CD4-positive, alpha-beta memory T cell (primary cell): ENCODE results near the gene DSN1. TPM values are rescaled to one million over a fixed set of nuclear protein-coding genes. Genes with fewer than 3 reads are reported as not detected.
A peak's percentile ranks its signal among the peaks of the same experiment; 100 is the strongest.

Experiments used
- CTCF ChIA-PET: fragments of 350-600 bp; sonication (Branson Sonifier 250); formaldehyde crosslinking; loops from one replicate; lab custom pipeline; 2021; ENCODE audit warnings: inconsistent platforms; ENCODE audit not compliant: partially characterized antibody; lab: Charles Lee
- POLR2A ChIA-PET: fragments of 350-600 bp; sonication (Branson Sonifier 250); formaldehyde crosslinking; loops from one replicate; lab custom pipeline; 2021; ENCODE audit not compliant: partially characterized antibody; lab: Charles Lee
- DNase-seq, 5 donors: peaks; one replicate each; pipeline versions ENCODE4 v3.0.0 to v3.0.0-alpha.2; 2020 to 2022; ENCODE audit warnings: mixed read lengths in 1 of 5
- H3K27ac ChIP-seq: one replicate; pipeline ENCODE4 v1.7.0; 2013; ENCODE audit warnings: low read depth, low read length
- H3K27me3 ChIP-seq: 2 replicates; pipeline ENCODE4 v1.7.0; 2013; ENCODE audit warnings: mild to moderate bottlenecking, low read length, moderate library complexity; ENCODE audit not compliant: insufficient read depth
- H3K36me3 ChIP-seq: 2 replicates; pipeline ENCODE4 v1.7.0; 2013; ENCODE audit warnings: mild to moderate bottlenecking, low read length, moderate library complexity; ENCODE audit not compliant: insufficient read depth
- H3K4me1 ChIP-seq: 2 replicates; pipeline ENCODE4 v1.7.0; 2013; ENCODE audit warnings: mild to moderate bottlenecking, low read length, moderate library complexity; ENCODE audit not compliant: insufficient read depth
- H3K4me3 ChIP-seq, 2 donors: one replicate each; pipeline ENCODE4 v1.7.0; 2013; ENCODE audit warnings: low read length in 2 of 2, mild to moderate bottlenecking in 1 of 2
- H3K9me3 ChIP-seq, 2 donors: one replicate each; pipeline ENCODE4 v1.7.0; 2013; ENCODE audit warnings: low read length in 2 of 2, control low read depth in 1 of 2; ENCODE audit not compliant: control insufficient read depth in 1 of 2
- H3K27ac Mint-ChIP-seq, 7 donors: one replicate each; pipeline ENCODE4 v1.8.0; 2020 to 2021; ENCODE audit warnings: mixed read lengths in 7 of 7, mild to moderate bottlenecking in 6 of 7, inconsistent platforms in 3 of 7, moderate library complexity in 3 of 7
- H3K27me3 Mint-ChIP-seq, 2 donors: one replicate each; pipeline ENCODE4 v1.8.0; 2020 to 2021; ENCODE audit warnings: mixed read lengths in 2 of 2
- H3K36me3 Mint-ChIP-seq, 2 donors: one replicate each; pipeline ENCODE4 v1.8.0; 2020 to 2021; ENCODE audit warnings: mixed read lengths in 2 of 2, inconsistent platforms in 1 of 2, mild to moderate bottlenecking in 1 of 2
- H3K4me1 Mint-ChIP-seq, 4 donors: one replicate each; pipeline ENCODE4 v1.8.0; 2020 to 2021; ENCODE audit warnings: mixed read lengths in 4 of 4, mild to moderate bottlenecking in 1 of 4
- H3K4me3 Mint-ChIP-seq, 8 donors: one replicate each; pipeline ENCODE4 v1.8.0; 2020 to 2021; ENCODE audit warnings: mixed read lengths in 8 of 8, mild to moderate bottlenecking in 7 of 8, moderate library complexity in 6 of 8, inconsistent platforms in 3 of 8
- H3K9me3 Mint-ChIP-seq, 8 donors: one replicate each; pipeline ENCODE4 v1.8.0; 2020 to 2021; ENCODE audit warnings: mixed read lengths in 8 of 8, mild to moderate bottlenecking in 5 of 8, inconsistent platforms in 3 of 8, moderate library complexity in 1 of 8
- intact Hi-C: fragments of 100-400 bp; cut with micrococcal nuclease; formaldehyde crosslinking; loops from one replicate; pipeline ENCODE4 v1.15.1; 2023
- polyA plus RNA-seq, 2 donors: library from polyadenylated mRNA; unstranded; fragments of 300-500 nt; fragmentation: Illumina TruSeq; gene quantifications; one replicate each; pipeline ENCODE4 v1.2.3, GENCODE V29; 2021
- total RNA-seq, 2 experiments: library from RNA; stranded (reverse); gene quantifications; one replicate each; pipeline ENCODE4 v1.2.3, GENCODE V29; 2021

DSN1 gene
- total and polyA plus RNA-seq, 4 experiments from 2014 or later: 6.1 to 14.3 (median 10.5) TPM

GRCh38 chr20:36785308-36785707 lies 11.7 kb upstream of the DSN1 start:
- POLR2A ChIA-PET: no interaction called here
- Histone ChIP-seq H3K9me3 (no peaks in the 10 kb centered on the region), H3K27me3 (no peaks in the 10 kb centered on the region), H3K36me3 (no peaks in the 10 kb centered on the region), H3K27ac (no peak overlapping the region), H3K4me3 (no peak overlapping the region), H3K4me1 (no peaks in the 10 kb centered on the region)
- Mint-ChIP-seq H3K27me3 (no peaks in the 10 kb centered on the region), H3K27ac (no peak overlapping the region), H3K9me3 (no peaks in the 10 kb centered on the region), H3K4me1 (no peaks in the 10 kb centered on the region), H3K4me3 (no peak overlapping the region), H3K36me3 (no peaks in the 10 kb centered on the region)
- intact Hi-C loops: no loop called here
- CTCF ChIA-PET: interaction anchor here (1.1 kb wide), 1 partner anchor 23 kb away, joined by 4 read pairs; no protein-coding TSS in a partner anchor
- DNase-seq: no peak

DNA sequence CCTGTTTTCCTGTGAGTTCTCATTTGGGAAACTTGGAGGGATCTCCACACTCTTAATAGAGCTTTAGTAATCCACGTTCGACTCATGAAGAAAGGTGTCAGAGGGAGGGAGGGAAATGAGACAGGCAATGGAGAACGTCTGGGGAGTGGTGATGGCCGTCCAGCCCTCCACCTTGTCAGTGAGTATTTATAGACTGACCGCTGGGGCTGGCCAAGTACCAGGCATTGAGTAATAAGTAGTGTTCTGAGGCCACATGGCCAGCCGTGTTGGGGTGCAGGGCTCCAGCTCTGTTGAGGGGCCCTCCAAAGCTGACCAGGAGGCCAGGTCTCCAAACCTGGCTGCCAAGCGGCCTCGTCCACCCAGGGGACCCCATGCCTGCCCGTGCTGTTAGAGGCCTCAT lies 11.3 kb upstream of the DSN1 start:
- H3K4me1 ChIP-seq: no peaks in the 10 kb centered on the region
- H3K36me3 Mint-ChIP-seq: no peaks in the 10 kb centered on the region
- no peak for DNase-seq
- no peak overlapping the region for H3K4me3 ChIP-seq
- intact Hi-C loops: no loop called here
- H3K36me3 ChIP-seq: no peaks in the 10 kb centered on the region
- H3K27ac ChIP-seq: no peak overlapping the region
- no peaks in the 10 kb centered on the region for H3K9me3 Mint-ChIP-seq
- ChIA-PET POLR2A (no interaction called here), CTCF (interaction anchor here (1.1 kb wide), 1 partner anchor 24 kb away, joined by 4 read pairs; no protein-coding TSS in a partner anchor)
- H3K4me3 Mint-ChIP-seq: no peak overlapping the region
- H3K9me3 ChIP-seq: no peaks in the 10 kb centered on the region
- peak overlapping the region in 1 of 7 donors; percentile 64 for H3K27ac Mint-ChIP-seq
- no peaks in the 10 kb centered on the region for H3K4me1 Mint-ChIP-seq
- no peaks in the 10 kb centered on the region for H3K27me3 ChIP-seq
- no peaks in the 10 kb centered on the region for H3K27me3 Mint-ChIP-seq

GRCh38 chr20:36784116-36784515 lies 10.6 kb upstream of the DSN1 start:
- Histone ChIP-seq H3K4me3 (no peak overlapping the region), H3K9me3 (no peaks in the 10 kb centered on the region), H3K36me3 (no peaks in the 10 kb centered on the region), H3K27me3 (no peaks in the 10 kb centered on the region), H3K4me1 (no peaks in the 10 kb centered on the region), H3K27ac (no peak overlapping the region)
- ChIA-PET POLR2A (no interaction called here), CTCF (interaction anchor here (1.1 kb wide), 1 partner anchor 25 kb away, joined by 4 read pairs; no protein-coding TSS in a partner anchor)
- Mint-ChIP-seq H3K4me1 (no peaks in the 10 kb centered on the region), H3K27ac (no peak overlapping the region), H3K36me3 (no peaks in the 10 kb centered on the region), H3K27me3 (no peaks in the 10 kb centered on the region), H3K9me3 (no peaks in the 10 kb centered on the region), H3K4me3 (no peak overlapping the region)
- DNase-seq: no peak
- intact Hi-C loops: no loop called here

DNA sequence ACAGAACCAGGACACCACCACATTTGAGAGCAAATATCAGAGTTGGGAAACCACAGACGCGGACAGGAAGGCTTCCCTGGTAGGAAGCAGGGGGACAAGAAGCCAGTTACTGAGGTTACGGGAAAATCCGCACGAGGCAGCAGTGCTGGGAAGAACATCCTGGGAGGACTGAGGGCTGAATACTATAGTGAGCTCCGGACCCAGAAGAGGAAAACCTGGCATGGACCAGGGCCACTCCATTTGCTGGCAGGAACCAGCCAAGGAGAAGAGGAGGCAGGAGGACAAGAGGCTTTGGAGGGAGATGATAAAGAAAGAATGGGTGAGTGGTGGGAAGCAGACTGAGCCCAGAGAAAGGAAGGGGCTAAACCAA lies 6.1 kb upstream of the DSN1 start:
- no peaks in the 10 kb centered on the region for H3K4me1 ChIP-seq
- no peak overlapping the region for H3K27ac Mint-ChIP-seq
- no peaks in the 10 kb centered on the region for H3K9me3 ChIP-seq
- no peaks in the 10 kb centered on the region for H3K27me3 Mint-ChIP-seq
- H3K4me3 ChIP-seq: no peak overlapping the region
- no peaks in the 10 kb centered on the region for H3K36me3 Mint-ChIP-seq
- no peaks in the 10 kb centered on the region for H3K36me3 ChIP-seq
- no peaks in the 10 kb centered on the region for H3K9me3 Mint-ChIP-seq
- no peaks in the 10 kb centered on the region for H3K27me3 ChIP-seq
- no peak overlapping the region for H3K27ac ChIP-seq
- intact Hi-C loops: loop anchor here (10.0 kb wide), 1 partner anchor 105 kb away; no protein-coding TSS in a partner anchor
- CTCF ChIA-PET: no interaction called here
- H3K4me1 Mint-ChIP-seq: peaks cover 0 to 7% (median 4%) of the 10 kb centered on the region in 4 donors
- DNase-seq: no peak
- POLR2A ChIA-PET: no interaction called here
- H3K4me3 Mint-ChIP-seq: no peak overlapping the region

- Histone ChIP-seq H3K27me3 (no peaks in the 10 kb centered on the region), H3K9me3 (no peaks in the 10 kb centered on the region), H3K4me1 (peaks cover 5% of the 10 kb centered on the region), H3K27ac (no peak overlapping the region), H3K36me3 (no peaks in the 10 kb centered on the region), H3K4me3 (no peak overlapping the region)
- Mint-ChIP-seq H3K27me3 (no peaks in the 10 kb centered on the region), H3K9me3 (peaks cover 0 to under 1% (median 0%) of the 10 kb centered on the region in 8 donors), H3K4me3 (no peak overlapping the region), H3K36me3 (peaks cover 0 to 2% of the 10 kb centered on the region in 2 donors), H3K27ac (peak overlapping the region in 2 of 7 donors; percentile 20 to 89), H3K4me1 (peaks cover 2 to 12% (median 6%) of the 10 kb centered on the region in 4 donors)
- no peak for DNase-seq
- intact Hi-C loops: loop anchor here (10.0 kb wide), 1 partner anchor 106 kb away; no protein-coding TSS in a partner anchor
- ChIA-PET POLR2A (no interaction called here), CTCF (no interaction called here)
Measured at GRCh38 chr20:36778831-36779655, 5.5 kb upstream of the DSN1 start.

GRCh38 chr20:36777576-36777975 lies 4.0 kb upstream of the DSN1 start:
- H3K27me3 ChIP-seq: no peaks in the 10 kb centered on the region
- intact Hi-C loops: loop anchor here (10.0 kb wide), 1 partner anchor 107 kb away; no protein-coding TSS in a partner anchor
- no peaks in the 10 kb centered on the region for H3K9me3 ChIP-seq
- Mint-ChIP-seq H3K36me3 (peaks cover 0 to 7% of the 10 kb centered on the region in 2 donors), H3K9me3 (peaks cover 0 to 5% (median 0%) of the 10 kb centered on the region in 8 donors), H3K27me3 (no peaks in the 10 kb centered on the region), H3K4me1 (peaks cover 6 to 24% (median 16%) of the 10 kb centered on the region in 4 donors), H3K4me3 (no peak overlapping the region), H3K27ac (no peak overlapping the region)
- H3K36me3 ChIP-seq: no peaks in the 10 kb centered on the region
- DNase-seq: no peak
- ChIA-PET CTCF (interaction anchor here (1.7 kb wide), 1 partner anchor 23 kb away, joined by 5 read pairs; no protein-coding TSS in a partner anchor), POLR2A (no interaction called here)
- H3K4me1 ChIP-seq: peaks cover 12% of the 10 kb centered on the region
- H3K27ac ChIP-seq: no peak overlapping the region
- no peak overlapping the region for H3K4me3 ChIP-seq

DNA sequence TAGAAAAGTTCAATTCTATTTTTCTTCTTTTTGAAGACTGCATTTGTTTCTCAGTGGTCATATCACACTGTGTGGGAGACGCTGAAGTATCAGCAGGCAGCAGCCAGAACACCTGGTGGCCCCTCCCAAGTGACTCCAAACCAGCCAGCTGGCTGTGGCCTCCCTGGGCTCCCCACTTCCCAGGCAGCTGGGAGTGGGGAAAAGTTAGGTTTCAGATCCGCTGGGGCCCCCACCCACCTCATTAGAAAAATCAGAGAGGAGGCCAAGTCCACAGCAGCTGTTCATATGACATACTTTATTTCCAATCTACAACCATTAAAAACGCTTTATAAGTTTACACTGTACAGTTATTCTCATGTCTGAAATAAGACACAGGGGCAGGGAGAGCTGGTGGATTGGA lies 3.6 kb upstream of the DSN1 start:
- Mint-ChIP-seq H3K4me1 (peaks cover 7 to 24% (median 18%) of the 10 kb centered on the region in 4 donors), H3K27ac (no peak overlapping the region), H3K4me3 (no peak overlapping the region), H3K9me3 (peaks cover 0 to 5% (median 0%) of the 10 kb centered on the region in 8 donors), H3K27me3 (no peaks in the 10 kb centered on the region), H3K36me3 (peaks cover 0 to 7% of the 10 kb centered on the region in 2 donors)
- no peaks in the 10 kb centered on the region for H3K9me3 ChIP-seq
- no peaks in the 10 kb centered on the region for H3K27me3 ChIP-seq
- peaks cover 13% of the 10 kb centered on the region for H3K4me1 ChIP-seq
- no peak overlapping the region for H3K4me3 ChIP-seq
- ChIA-PET POLR2A (no interaction called here), CTCF (interaction anchor here (1.7 kb wide), 1 partner anchor 23 kb away, joined by 5 read pairs; no protein-coding TSS in a partner anchor)
- no peak for DNase-seq
- intact Hi-C loops: loop anchor here (10.0 kb wide), 1 partner anchor 108 kb away; no protein-coding TSS in a partner anchor
- H3K27ac ChIP-seq: no peak overlapping the region
- H3K36me3 ChIP-seq: no peaks in the 10 kb centered on the region
